Measurements from ENCODE around the gene BMPR1B. TPM values are rescaled to one million over a fixed set of nuclear protein-coding genes. Genes with fewer than 3 reads are reported as not detected.

The BMPR1B gene
- polyA plus RNA-seq, 2 of the 4 experiments (the other 2 are of a cell fraction): 6.4 to 21.2 TPM

DNA sequence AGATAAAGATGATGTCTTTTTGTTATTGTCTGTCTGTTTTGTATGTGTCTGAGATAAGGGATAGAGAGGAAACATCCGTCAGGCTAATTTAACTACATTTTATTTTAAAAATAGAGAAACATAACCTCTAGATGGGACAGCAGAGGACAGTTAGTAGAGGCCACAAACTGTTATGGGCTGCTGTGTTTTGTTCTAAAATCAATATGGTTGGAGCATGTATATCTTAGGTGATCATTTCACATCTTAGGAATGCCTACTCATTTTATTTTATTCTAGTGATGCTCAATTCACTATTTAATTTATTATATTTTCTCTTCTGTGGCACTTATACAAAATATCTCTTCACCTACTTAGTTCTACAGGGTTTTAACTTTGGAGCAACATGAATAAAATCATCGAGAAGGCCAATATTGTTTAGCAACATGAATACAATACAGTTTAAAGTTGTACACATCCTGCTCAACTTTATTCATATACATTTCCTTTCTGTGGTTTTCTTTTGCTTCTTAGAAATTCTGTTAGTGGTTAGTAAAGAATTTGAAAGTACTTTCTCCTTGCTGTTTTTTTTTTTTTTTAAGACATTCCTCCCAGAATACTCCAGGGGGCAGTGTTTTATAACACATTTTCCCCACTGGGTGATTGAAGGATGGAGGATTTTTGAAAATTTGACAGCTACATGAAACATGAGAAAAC, 398.1 kb downstream of the BMPR1B start (continued):
- TF ChIP-seq, protein P1, sequence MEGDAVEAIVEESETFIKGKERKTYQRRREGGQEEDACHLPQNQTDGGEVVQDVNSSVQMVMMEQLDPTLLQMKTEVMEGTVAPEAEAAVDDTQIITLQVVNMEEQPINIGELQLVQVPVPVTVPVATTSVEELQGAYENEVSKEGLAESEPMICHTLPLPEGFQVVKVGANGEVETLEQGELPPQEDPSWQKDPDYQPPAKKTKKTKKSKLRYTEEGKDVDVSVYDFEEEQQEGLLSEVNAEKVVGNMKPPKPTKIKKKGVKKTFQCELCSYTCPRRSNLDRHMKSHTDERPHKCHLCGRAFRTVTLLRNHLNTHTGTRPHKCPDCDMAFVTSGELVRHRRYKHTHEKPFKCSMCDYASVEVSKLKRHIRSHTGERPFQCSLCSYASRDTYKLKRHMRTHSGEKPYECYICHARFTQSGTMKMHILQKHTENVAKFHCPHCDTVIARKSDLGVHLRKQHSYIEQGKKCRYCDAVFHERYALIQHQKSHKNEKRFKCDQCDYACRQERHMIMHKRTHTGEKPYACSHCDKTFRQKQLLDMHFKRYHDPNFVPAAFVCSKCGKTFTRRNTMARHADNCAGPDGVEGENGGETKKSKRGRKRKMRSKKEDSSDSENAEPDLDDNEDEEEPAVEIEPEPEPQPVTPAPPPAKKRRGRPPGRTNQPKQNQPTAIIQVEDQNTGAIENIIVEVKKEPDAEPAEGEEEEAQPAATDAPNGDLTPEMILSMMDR (IDR thresholded peaks at IDR 0.05): peak; percentile 55
- TF ChIP-seq, protein P2, sequence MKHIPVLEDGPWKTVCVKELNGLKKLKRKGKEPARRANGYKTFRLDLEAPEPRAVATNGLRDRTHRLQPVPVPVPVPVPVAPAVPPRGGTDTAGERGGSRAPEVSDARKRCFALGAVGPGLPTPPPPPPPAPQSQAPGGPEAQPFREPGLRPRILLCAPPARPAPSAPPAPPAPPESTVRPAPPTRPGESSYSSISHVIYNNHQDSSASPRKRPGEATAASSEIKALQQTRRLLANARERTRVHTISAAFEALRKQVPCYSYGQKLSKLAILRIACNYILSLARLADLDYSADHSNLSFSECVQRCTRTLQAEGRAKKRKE (CRISPR knock-in tag; IDR thresholded peaks at IDR 0.05; ENCODE audit: low read depth): no peak
- no peak for TF ChIP-seq EHMT2 (IDR thresholded peaks at IDR 0.05; ENCODE audit: low read depth)
- TF ChIP-seq TFCP2L1 (CRISPR knock-in tag; IDR thresholded peaks at IDR 0.05): no peak

DNA sequence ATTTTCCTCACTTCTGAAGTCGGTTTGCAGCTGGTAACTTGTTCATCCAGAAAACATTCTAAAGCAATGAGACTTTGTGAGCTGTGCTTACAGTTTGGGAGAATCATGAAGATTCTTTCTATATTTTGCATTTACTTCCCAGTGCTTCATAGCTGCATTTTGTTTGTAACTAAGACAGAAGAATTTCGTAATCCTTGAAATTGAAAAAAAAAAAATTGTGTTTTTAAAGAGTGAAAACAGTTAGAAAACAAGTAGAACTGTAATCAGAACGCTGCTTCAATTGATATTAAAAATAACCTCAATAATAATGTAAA, 398.7 kb downstream of the BMPR1B start:
- no peak for FAIRE-seq
- ATAC-seq: no peak

More for the DNA sequence above, 398.7 kb downstream of the BMPR1B start:
- 36% methylated on average over 3 of the region's 3 CpGs for WGBS (ENCODE audit: missing lambda C conversion rate)
- no peak for TF ChIP-seq EP300 (IDR thresholded peaks at IDR 0.05)
- no peak for TF ChIP-seq CBX8 (IDR thresholded peaks at IDR 0.05)
- TF ChIP-seq, protein P3, sequence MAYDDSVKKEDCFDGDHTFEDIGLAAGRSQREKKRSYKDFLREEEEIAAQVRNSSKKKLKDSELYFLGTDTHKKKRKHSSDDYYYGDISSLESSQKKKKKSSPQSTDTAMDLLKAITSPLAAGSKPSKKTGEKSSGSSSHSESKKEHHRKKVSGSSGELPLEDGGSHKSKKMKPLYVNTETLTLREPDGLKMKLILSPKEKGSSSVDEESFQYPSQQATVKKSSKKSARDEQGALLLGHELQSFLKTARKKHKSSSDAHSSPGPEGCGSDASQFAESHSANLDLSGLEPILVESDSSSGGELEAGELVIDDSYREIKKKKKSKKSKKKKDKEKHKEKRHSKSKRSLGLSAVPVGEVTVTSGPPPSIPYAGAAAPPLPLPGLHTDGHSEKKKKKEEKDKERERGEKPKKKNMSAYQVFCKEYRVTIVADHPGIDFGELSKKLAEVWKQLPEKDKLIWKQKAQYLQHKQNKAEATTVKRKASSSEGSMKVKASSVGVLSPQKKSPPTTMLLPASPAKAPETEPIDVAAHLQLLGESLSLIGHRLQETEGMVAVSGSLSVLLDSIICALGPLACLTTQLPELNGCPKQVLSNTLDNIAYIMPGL (CRISPR knock-in tag; IDR thresholded peaks at IDR 0.05; ENCODE audit: borderline replicate concordance): no peak
- TF ChIP-seq ZSCAN20 (CRISPR knock-in tag; IDR thresholded peaks at IDR 0.05): no peak
- TF ChIP-seq, protein P4, sequence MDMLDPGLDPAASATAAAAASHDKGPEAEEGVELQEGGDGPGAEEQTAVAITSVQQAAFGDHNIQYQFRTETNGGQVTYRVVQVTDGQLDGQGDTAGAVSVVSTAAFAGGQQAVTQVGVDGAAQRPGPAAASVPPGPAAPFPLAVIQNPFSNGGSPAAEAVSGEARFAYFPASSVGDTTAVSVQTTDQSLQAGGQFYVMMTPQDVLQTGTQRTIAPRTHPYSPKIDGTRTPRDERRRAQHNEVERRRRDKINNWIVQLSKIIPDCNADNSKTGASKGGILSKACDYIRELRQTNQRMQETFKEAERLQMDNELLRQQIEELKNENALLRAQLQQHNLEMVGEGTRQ (IDR thresholded peaks at IDR 0.05): no peak
- no peak for TF ChIP-seq ZFP36 (IDR thresholded peaks at IDR 0.05; ENCODE audit: borderline replicate concordance, partially characterized antibody)
- TF ChIP-seq, protein P5, sequence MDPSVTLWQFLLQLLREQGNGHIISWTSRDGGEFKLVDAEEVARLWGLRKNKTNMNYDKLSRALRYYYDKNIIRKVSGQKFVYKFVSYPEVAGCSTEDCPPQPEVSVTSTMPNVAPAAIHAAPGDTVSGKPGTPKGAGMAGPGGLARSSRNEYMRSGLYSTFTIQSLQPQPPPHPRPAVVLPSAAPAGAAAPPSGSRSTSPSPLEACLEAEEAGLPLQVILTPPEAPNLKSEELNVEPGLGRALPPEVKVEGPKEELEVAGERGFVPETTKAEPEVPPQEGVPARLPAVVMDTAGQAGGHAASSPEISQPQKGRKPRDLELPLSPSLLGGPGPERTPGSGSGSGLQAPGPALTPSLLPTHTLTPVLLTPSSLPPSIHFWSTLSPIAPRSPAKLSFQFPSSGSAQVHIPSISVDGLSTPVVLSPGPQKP (IDR thresholded peaks at IDR 0.05; ENCODE audit: low read depth, low read length): no peak
- TF ChIP-seq CBX2 (IDR thresholded peaks at IDR 0.05; ENCODE audit: borderline replicate concordance, low read depth): no peak
- no peak for TF ChIP-seq MAFK (IDR thresholded peaks at IDR 0.05; ENCODE audit: partially characterized antibody)
- no peak for TF ChIP-seq CEBPB (IDR thresholded peaks at IDR 0.05)
- no peak for TF ChIP-seq RCOR1 (IDR thresholded peaks at IDR 0.05; ENCODE audit: low read depth, low read length)
- no peak for TF ChIP-seq ESRRA (IDR thresholded peaks at IDR 0.05; ENCODE audit: borderline replicate concordance, low read length)
- TF ChIP-seq, protein P6, sequence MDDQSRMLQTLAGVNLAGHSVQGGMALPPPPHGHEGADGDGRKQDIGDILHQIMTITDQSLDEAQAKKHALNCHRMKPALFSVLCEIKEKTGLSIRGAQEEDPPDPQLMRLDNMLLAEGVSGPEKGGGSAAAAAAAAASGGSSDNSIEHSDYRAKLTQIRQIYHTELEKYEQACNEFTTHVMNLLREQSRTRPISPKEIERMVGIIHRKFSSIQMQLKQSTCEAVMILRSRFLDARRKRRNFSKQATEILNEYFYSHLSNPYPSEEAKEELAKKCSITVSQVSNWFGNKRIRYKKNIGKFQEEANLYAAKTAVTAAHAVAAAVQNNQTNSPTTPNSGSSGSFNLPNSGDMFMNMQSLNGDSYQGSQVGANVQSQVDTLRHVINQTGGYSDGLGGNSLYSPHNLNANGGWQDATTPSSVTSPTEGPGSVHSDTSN (IDR thresholded peaks at IDR 0.05): no peak
- TF ChIP-seq HOXB13 (CRISPR knock-in tag; IDR thresholded peaks at IDR 0.05; ENCODE audit: low read depth): no peak
- no peak for TF ChIP-seq RFX5 (IDR thresholded peaks at IDR 0.05)
- no peak for TF ChIP-seq NR3C1 (IDR thresholded peaks at IDR 0.05)
- TF ChIP-seq HEYL (CRISPR knock-in tag; IDR thresholded peaks at IDR 0.05): no peak
- no peak for TF ChIP-seq EHF (CRISPR knock-in tag; IDR thresholded peaks at IDR 0.05)
- no peak for TF ChIP-seq POLR2AphosphoS2 (conservative IDR thresholded peaks at IDR 0.05; ENCODE audit: low read length)
- TF ChIP-seq KDM5A (IDR thresholded peaks at IDR 0.05): no peak
- H3K4me1 ChIP-seq: no peaks in the 10 kb centered on the region
- ChIA-PET POLR2A (no interaction called here), CTCF (interaction anchor here (0.9 to 1.3 kb wide), 2 partner anchors 11 to 12 kb away, joined by 3 read pairs; no protein-coding TSS in a partner anchor)
- H3K4me3 ChIP-seq: no peak overlapping the region
- no peak for DNase-seq (ENCODE audit: low read depth in 1 of 2, low spot score in 1 of 2)
- no peak overlapping the region for H3K4me2 ChIP-seq
- H3K27ac ChIP-seq: no peak overlapping the region
- H3K9me3 ChIP-seq: no peaks in the 10 kb centered on the region
